CD8-positive, alpha-beta memory T cell (primary cell): ENCODE measurements around the gene EIF2D. TPM values are rescaled to one million over a fixed set of nuclear protein-coding genes. Genes with fewer than 3 reads are reported as not detected.

Source experiments
- CTCF ChIA-PET: fragments of 350-600 bp; sonication (Branson Sonifier 250); formaldehyde crosslinking; loops from one replicate; lab custom pipeline; 2021; ENCODE audit warnings: antibody characterized with exemption; lab: Charles Lee
- POLR2A ChIA-PET: fragments of 350-600 bp; sonication (Branson Sonifier 250); formaldehyde crosslinking; loops from one replicate; lab custom pipeline; 2021; ENCODE audit warnings: antibody characterized with exemption; lab: Charles Lee
- DNase-seq, 5 donors: peaks; one replicate each; pipeline versions ENCODE4 v3.0.0 to v3.0.0-alpha.2; 2020 to 2022; ENCODE audit warnings: mixed read lengths in 1 of 5
- H3K27ac ChIP-seq: one replicate; pipeline ENCODE4 v1.7.0; 2013; ENCODE audit warnings: low read depth, mild to moderate bottlenecking, low read length, moderate library complexity
- H3K27me3 ChIP-seq: 2 replicates; pipeline ENCODE4 v1.7.0; 2013; ENCODE audit warnings: low read length, mild to moderate bottlenecking; ENCODE audit not compliant: insufficient read depth, poor library complexity, severe bottlenecking
- H3K36me3 ChIP-seq: 2 replicates; pipeline ENCODE4 v1.7.0; 2013; ENCODE audit warnings: mild to moderate bottlenecking, low read length, moderate library complexity; ENCODE audit not compliant: insufficient read depth
- H3K4me1 ChIP-seq: 2 replicates; pipeline ENCODE4 v1.7.0; 2013; ENCODE audit warnings: mild to moderate bottlenecking, low read length, moderate library complexity; ENCODE audit not compliant: insufficient read depth
- H3K4me3 ChIP-seq: 2 replicates; pipeline ENCODE4 v1.7.0; 2013; ENCODE audit warnings: mild to moderate bottlenecking, low read length
- H3K9me3 ChIP-seq: 2 replicates; pipeline ENCODE4 v1.7.0; 2013; ENCODE audit warnings: mild to moderate bottlenecking, low read length
- H3K27ac Mint-ChIP-seq, 8 donors: one replicate each; pipeline ENCODE4 v1.8.0; 2020 to 2021; ENCODE audit warnings: mixed read lengths in 8 of 8, mild to moderate bottlenecking in 6 of 8, inconsistent platforms in 3 of 8, moderate library complexity in 3 of 8
- H3K27me3 Mint-ChIP-seq, 2 donors: one replicate each; pipeline ENCODE4 v1.8.0; 2020 to 2021; ENCODE audit warnings: mixed read lengths in 2 of 2, mild to moderate bottlenecking in 1 of 2, moderate library complexity in 1 of 2
- H3K36me3 Mint-ChIP-seq, 3 donors: one replicate each; pipeline ENCODE4 v1.8.0; 2020 to 2021; ENCODE audit warnings: mixed read lengths in 3 of 3, inconsistent platforms in 1 of 3, mild to moderate bottlenecking in 1 of 3
- H3K4me1 Mint-ChIP-seq, 3 donors: one replicate each; pipeline ENCODE4 v1.8.0; 2020 to 2021; ENCODE audit warnings: mixed read lengths in 3 of 3, inconsistent platforms in 1 of 3, mild to moderate bottlenecking in 1 of 3
- H3K4me3 Mint-ChIP-seq, 7 donors: one replicate each; pipeline ENCODE4 v1.8.0; 2020 to 2021; ENCODE audit warnings: mixed read lengths in 7 of 7, mild to moderate bottlenecking in 6 of 7, moderate library complexity in 4 of 7, inconsistent platforms in 2 of 7
- H3K9me3 Mint-ChIP-seq, 5 donors: one replicate each; pipeline ENCODE4 v1.8.0; 2020 to 2022; ENCODE audit warnings: mixed read lengths in 5 of 5, mild to moderate bottlenecking in 3 of 5, moderate library complexity in 2 of 5, inconsistent platforms in 1 of 5
- polyA plus RNA-seq: library from polyadenylated mRNA; unstranded; fragments of 300-500 nt; fragmentation: Illumina TruSeq; gene quantifications from one replicate; pipeline ENCODE4 v1.2.3, GENCODE V29; 2021
- total RNA-seq, 2 experiments: library from RNA; stranded (reverse); gene quantifications; one replicate each; pipeline ENCODE4 v1.2.3, GENCODE V29; 2021

The EIF2D gene, protein sequence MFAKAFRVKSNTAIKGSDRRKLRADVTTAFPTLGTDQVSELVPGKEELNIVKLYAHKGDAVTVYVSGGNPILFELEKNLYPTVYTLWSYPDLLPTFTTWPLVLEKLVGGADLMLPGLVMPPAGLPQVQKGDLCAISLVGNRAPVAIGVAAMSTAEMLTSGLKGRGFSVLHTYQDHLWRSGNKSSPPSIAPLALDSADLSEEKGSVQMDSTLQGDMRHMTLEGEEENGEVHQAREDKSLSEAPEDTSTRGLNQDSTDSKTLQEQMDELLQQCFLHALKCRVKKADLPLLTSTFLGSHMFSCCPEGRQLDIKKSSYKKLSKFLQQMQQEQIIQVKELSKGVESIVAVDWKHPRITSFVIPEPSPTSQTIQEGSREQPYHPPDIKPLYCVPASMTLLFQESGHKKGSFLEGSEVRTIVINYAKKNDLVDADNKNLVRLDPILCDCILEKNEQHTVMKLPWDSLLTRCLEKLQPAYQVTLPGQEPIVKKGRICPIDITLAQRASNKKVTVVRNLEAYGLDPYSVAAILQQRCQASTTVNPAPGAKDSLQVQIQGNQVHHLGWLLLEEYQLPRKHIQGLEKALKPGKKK
- 10 to 100 TPM; 82.7 to 88.7 TPM for total RNA-seq
- polyA plus RNA-seq: 35.3 TPM

GRCh38 chr1:206612129-206612876 lies at the start of gene EIF2D:
Gene EIF2D, minus strand, starts transcription at chr1:206612465. Its CDS starts 123 bp downstream, at chr1:206612342.
- H3K27ac Mint-ChIP-seq: peak within 1 kb of the TSS; percentile 63 to 97 (median 96)
- ChIA-PET CTCF (interaction anchor here (0.5 to 3.7 kb wide), 29 partner anchors 9 to 309 kb away, joined by 3 to 24 read pairs (median 5); partner anchors contain the start of genes DYRK3, FCMR and IKBKE), POLR2A (interaction anchor here (0.7 to 1.7 kb wide), 6 partner anchors 23 to 1384 kb away, joined by 3 to 11 read pairs (median 4); partner anchors contain the start of genes DYRK3, IKBKE and TMCC2)
- Histone ChIP-seq H3K27me3 (no peaks in the 10 kb centered on the region), H3K27ac (peak within 1 kb of the TSS; percentile 91), H3K4me3 (peak within 1 kb of the TSS; percentile 98), H3K4me1 (peaks cover 9% of the 10 kb centered on the region), H3K9me3 (no peaks in the 10 kb centered on the region), H3K36me3 (peaks cover 4% of the 10 kb centered on the region)
- peaks cover 0 to 36% (median 11%) of the 10 kb centered on the region in 3 donors for H3K36me3 Mint-ChIP-seq
- no peaks in the 10 kb centered on the region for H3K9me3 Mint-ChIP-seq
- H3K4me1 Mint-ChIP-seq: peaks cover 14 to 26% (median 21%) of the 10 kb centered on the region in 3 donors
- peak within 1 kb of the TSS; percentile 88 to 95 (median 92) for H3K4me3 Mint-ChIP-seq
- DNase-seq: peak; percentile 91 to 95 (median 92)
- no peaks in the 10 kb centered on the region for H3K27me3 Mint-ChIP-seq

DNA sequence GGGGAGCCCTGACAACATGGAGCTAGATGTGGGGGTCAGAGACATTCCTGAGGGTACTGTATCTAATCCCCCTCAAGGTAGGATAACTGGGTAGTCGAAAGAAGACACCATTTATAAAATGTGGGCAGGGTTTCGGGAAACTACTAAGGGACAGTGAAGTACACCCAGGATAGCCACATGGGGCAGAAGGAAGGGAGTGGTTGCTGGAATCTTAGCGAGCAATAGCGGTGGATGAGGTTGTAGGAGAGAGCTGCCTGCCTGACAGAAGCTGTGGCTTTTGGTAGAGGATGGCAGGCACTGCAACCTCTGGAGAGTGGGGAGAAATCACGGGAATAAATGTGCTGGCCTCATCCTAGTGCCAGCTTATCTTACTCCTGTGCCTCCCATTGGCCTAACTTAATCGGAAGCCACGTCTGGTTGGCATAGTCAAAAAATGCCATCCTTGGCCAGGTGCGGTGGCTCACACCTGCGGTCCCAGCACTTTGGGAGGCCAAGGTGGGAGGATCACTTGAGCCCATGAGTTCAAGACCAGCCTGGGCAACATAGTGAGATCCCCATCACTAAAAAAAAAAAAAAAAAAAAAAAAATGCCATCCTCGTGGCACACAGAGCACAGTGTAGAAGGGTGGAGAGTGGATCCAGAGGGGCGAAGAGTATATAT lies 49.0 kb upstream of the EIF2D start:
- Histone ChIP-seq H3K4me1 (peaks cover 9% of the 10 kb centered on the region), H3K9me3 (no peaks in the 10 kb centered on the region), H3K4me3 (no peak overlapping the region), H3K36me3 (no peaks in the 10 kb centered on the region), H3K27me3 (peaks cover 12% of the 10 kb centered on the region), H3K27ac (no peak overlapping the region)
- H3K9me3 Mint-ChIP-seq: no peaks in the 10 kb centered on the region
- no peaks in the 10 kb centered on the region for H3K36me3 Mint-ChIP-seq
- peaks cover 25 to 48% of the 10 kb centered on the region in 2 donors for H3K27me3 Mint-ChIP-seq
- H3K4me3 Mint-ChIP-seq: no peak overlapping the region
- peak overlapping the region in 1 of 8 donors; percentile 48 for H3K27ac Mint-ChIP-seq
- H3K4me1 Mint-ChIP-seq: peaks cover 5 to 19% (median 9%) of the 10 kb centered on the region in 3 donors
- ChIA-PET POLR2A (interaction anchor here (0.7 kb wide), 1 partner anchor 74 kb away, joined by 9 read pairs; no protein-coding TSS in a partner anchor), CTCF (interaction anchor here (1.0 to 3.8 kb wide), 4 partner anchors 9 to 171 kb away, joined by 3 to 28 read pairs (median 6); partner anchors contain the start of gene EIF2D)
- DNase-seq: no peak

DNA sequence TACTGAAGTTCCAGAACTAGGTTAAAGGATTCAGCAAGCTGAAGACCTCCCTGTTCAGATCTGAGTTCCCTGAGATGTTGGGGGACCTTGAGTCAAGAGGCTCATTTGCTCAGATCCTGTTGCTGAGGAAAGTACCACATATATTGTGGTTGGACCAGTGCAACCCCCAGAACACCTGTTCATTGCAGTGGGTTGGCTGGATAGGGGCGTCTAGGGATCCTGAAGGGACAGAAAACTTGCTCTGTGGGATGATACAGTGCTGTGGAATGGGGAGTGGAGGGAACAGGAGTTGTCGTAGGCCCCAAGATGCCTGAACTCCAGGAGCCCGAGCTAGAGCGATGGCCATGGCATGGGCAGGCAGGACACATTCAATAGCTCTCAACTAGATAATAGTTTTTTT lies 47.9 kb upstream of the EIF2D start:
- Mint-ChIP-seq H3K36me3 (no peaks in the 10 kb centered on the region), H3K4me1 (peaks cover 5 to 19% (median 9%) of the 10 kb centered on the region in 3 donors), H3K9me3 (no peaks in the 10 kb centered on the region), H3K4me3 (no peak overlapping the region), H3K27ac (peak overlapping the region in 2 of 8 donors; percentile 50 to 70), H3K27me3 (peaks cover 26 to 48% of the 10 kb centered on the region in 2 donors)
- peaks cover 9% of the 10 kb centered on the region for H3K4me1 ChIP-seq
- no peaks in the 10 kb centered on the region for H3K36me3 ChIP-seq
- CTCF ChIA-PET: interaction anchor here (0.9 to 2.8 kb wide), 4 partner anchors 11 to 253 kb away, joined by 3 to 13 read pairs (median 5); no protein-coding TSS in a partner anchor
- POLR2A ChIA-PET: interaction anchor here (0.6 kb wide), 1 partner anchor 1183 kb away, joined by 3 read pairs; no protein-coding TSS in a partner anchor
- peaks cover 12% of the 10 kb centered on the region for H3K27me3 ChIP-seq
- no peaks in the 10 kb centered on the region for H3K9me3 ChIP-seq
- no peak for DNase-seq
- no peak overlapping the region for H3K4me3 ChIP-seq
- H3K27ac ChIP-seq: no peak overlapping the region

DNA sequence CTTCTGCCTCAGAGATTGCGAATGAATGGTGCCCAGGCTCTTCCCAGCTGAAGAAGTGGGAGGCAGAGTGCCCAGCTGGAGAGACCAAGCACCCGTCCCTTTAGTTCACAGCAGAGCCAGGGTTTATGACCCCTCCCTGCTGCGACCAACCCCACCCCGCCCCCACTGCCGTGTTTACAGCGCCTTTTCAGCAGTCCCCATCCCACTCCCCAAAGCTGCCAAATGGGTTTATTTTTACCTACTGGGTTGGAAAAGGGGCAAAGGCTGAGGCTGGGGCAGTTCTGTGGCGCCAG lies 46.7 kb upstream of the EIF2D start:
- Histone ChIP-seq H3K4me1 (peaks cover 6% of the 10 kb centered on the region), H3K36me3 (no peaks in the 10 kb centered on the region), H3K9me3 (no peaks in the 10 kb centered on the region), H3K27me3 (peaks cover 10% of the 10 kb centered on the region), H3K4me3 (no peak overlapping the region), H3K27ac (no peak overlapping the region)
- no peak for DNase-seq
- H3K36me3 Mint-ChIP-seq: no peaks in the 10 kb centered on the region
- H3K27ac Mint-ChIP-seq: no peak overlapping the region
- CTCF ChIA-PET: interaction anchor here (1.1 to 2.8 kb wide), 7 partner anchors 10 to 254 kb away, joined by 3 to 13 read pairs (median 5); no protein-coding TSS in a partner anchor
- no peak overlapping the region for H3K4me3 Mint-ChIP-seq
- H3K27me3 Mint-ChIP-seq: peaks cover 24 to 45% of the 10 kb centered on the region in 2 donors
- peaks cover 3 to 16% (median 6%) of the 10 kb centered on the region in 3 donors for H3K4me1 Mint-ChIP-seq
- no peaks in the 10 kb centered on the region for H3K9me3 Mint-ChIP-seq
- POLR2A ChIA-PET: interaction anchor here (0.6 to 0.8 kb wide), 2 partner anchors 155 to 179 kb away, joined by 3 read pairs; no protein-coding TSS in a partner anchor

DNA sequence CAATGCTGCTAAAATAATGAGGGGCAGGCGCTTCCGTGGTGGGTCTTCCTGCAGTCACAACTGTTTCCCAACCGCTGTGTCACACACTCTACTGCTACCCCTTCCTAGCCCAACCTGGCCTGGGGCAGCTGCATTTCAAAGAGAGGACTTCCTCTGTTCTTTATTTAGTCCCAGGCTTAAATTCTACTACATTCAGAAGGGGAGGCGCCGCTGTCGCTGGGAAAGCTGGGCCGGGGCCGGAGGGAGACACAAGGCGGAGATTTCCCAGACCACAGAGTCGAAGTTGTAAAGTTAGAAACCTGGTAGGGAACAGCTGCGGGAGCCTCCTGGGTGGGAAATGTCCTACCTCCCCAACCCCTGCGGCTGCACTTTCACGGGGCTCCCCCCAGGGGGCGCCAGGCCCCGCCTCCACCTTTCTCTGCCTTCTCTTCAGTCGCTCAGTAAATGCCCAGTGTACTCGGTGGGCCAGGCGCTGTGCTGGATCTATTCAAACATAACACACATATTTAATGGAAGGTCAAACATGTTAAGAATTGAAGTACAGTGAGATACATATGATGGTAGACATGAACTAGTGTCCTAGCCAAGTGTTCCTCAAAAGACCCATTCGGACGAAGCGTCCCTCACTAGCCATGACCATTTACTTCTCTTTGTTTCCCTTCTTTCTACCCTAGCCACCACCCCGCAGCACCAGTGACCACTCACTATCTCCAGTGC lies 46.2 kb upstream of the EIF2D start:
- DNase-seq: peak; percentile 28 to 59 (median 45)
- Mint-ChIP-seq H3K36me3 (no peaks in the 10 kb centered on the region), H3K9me3 (no peaks in the 10 kb centered on the region), H3K27ac (peak overlapping the region in 2 of 8 donors; percentile 43 to 63), H3K27me3 (peaks cover 23 to 41% of the 10 kb centered on the region in 2 donors), H3K4me1 (peaks cover 3 to 11% (median 6%) of the 10 kb centered on the region in 3 donors), H3K4me3 (no peak overlapping the region)
- H3K27ac ChIP-seq: no peak overlapping the region
- no peak overlapping the region for H3K4me3 ChIP-seq
- H3K36me3 ChIP-seq: no peaks in the 10 kb centered on the region
- POLR2A ChIA-PET: interaction anchor here (0.6 to 0.8 kb wide), 2 partner anchors 156 to 255 kb away, joined by 3 read pairs; no protein-coding TSS in a partner anchor
- no peaks in the 10 kb centered on the region for H3K9me3 ChIP-seq
- CTCF ChIA-PET: interaction anchor here (0.8 to 3.3 kb wide), 9 partner anchors 9 to 254 kb away, joined by 3 to 17 read pairs (median 5); partner anchors contain the start of gene DYRK3
- peaks cover 7% of the 10 kb centered on the region for H3K27me3 ChIP-seq
- peaks cover 4% of the 10 kb centered on the region for H3K4me1 ChIP-seq

GRCh38 chr1:206657751-206658150 lies 45.5 kb upstream of the EIF2D start:
- no peak overlapping the region for H3K4me3 ChIP-seq
- Mint-ChIP-seq H3K4me3 (no peak overlapping the region), H3K9me3 (no peaks in the 10 kb centered on the region), H3K27ac (no peak overlapping the region), H3K36me3 (no peaks in the 10 kb centered on the region), H3K27me3 (peaks cover 21 to 36% of the 10 kb centered on the region in 2 donors), H3K4me1 (peaks cover 3 to 10% (median 6%) of the 10 kb centered on the region in 3 donors)
- ChIA-PET POLR2A (interaction anchor here (0.6 kb wide), 1 partner anchor 255 kb away, joined by 3 read pairs; no protein-coding TSS in a partner anchor), CTCF (interaction anchor here (0.8 to 3.3 kb wide), 7 partner anchors 8 to 255 kb away, joined by 3 to 17 read pairs (median 6); partner anchors contain the start of gene DYRK3)
- no peak for DNase-seq
- no peak overlapping the region for H3K27ac ChIP-seq
- H3K27me3 ChIP-seq: peaks cover 7% of the 10 kb centered on the region
- peaks cover 4% of the 10 kb centered on the region for H3K4me1 ChIP-seq
- H3K9me3 ChIP-seq: no peaks in the 10 kb centered on the region
- H3K36me3 ChIP-seq: no peaks in the 10 kb centered on the region
